Glutamatergic neuron (in vitro differentiated cells): ENCODE data around the gene TMEM130. TPM values are rescaled to one million over a fixed set of nuclear protein-coding genes. Genes with fewer than 3 reads are reported as not detected.
A peak's percentile ranks its signal among the peaks of the same experiment; 100 is the strongest.

Experiments
- DNase-seq: peaks from one replicate; pipeline ENCODE4 v3.0.0; 2022
- H3K27ac Mint-ChIP-seq: one replicate; pipeline ENCODE4 v1.8.0; 2020; ENCODE audit warnings: mild to moderate bottlenecking, mixed read lengths, inconsistent platforms; ENCODE audit not compliant: unreplicated experiment
- H3K27me3 Mint-ChIP-seq: one replicate; pipeline ENCODE4 v1.8.0; 2020; ENCODE audit warnings: mild to moderate bottlenecking, moderate library complexity, mixed read lengths, inconsistent platforms; ENCODE audit not compliant: unreplicated experiment
- H3K36me3 Mint-ChIP-seq: one replicate; pipeline ENCODE4 v1.8.0; 2020; ENCODE audit warnings: mild to moderate bottlenecking, mixed read lengths, inconsistent platforms; ENCODE audit not compliant: unreplicated experiment
- H3K4me1 Mint-ChIP-seq: one replicate; pipeline ENCODE4 v1.8.0; 2020; ENCODE audit warnings: mild to moderate bottlenecking, low read depth, mixed read lengths, inconsistent platforms; ENCODE audit not compliant: unreplicated experiment
- H3K4me3 Mint-ChIP-seq: one replicate; pipeline ENCODE4 v1.8.0; 2020; ENCODE audit warnings: mild to moderate bottlenecking, mixed read lengths, inconsistent platforms; ENCODE audit not compliant: unreplicated experiment
- H3K9me3 Mint-ChIP-seq: one replicate; pipeline ENCODE4 v1.8.0; 2020; ENCODE audit warnings: mild to moderate bottlenecking, moderate library complexity, mixed read lengths, inconsistent platforms; ENCODE audit not compliant: unreplicated experiment
- total RNA-seq: library from RNA; stranded (reverse); fragmentation: NEBNext Ultra II Directional; extraction: Animal tissue kit (Norgen Biotek cat#: 25700); gene quantifications from one replicate; pipeline ENCODE4 v1.2.1, GENCODE V29; 2021; ENCODE audit not compliant: unreplicated experiment
- TF ChIP-seq, protein P1 (sequence below): fragments of 200-600 bp; sonication (generic); IDR thresholded peaks from one replicate; pipeline ENCODE4 v1.5.0; 2021; ENCODE audit not compliant: partially characterized antibody, unreplicated experiment

The TMEM130 gene
- total RNA-seq, 1 donor from 2014 or later = 7.8 TPM

DNA sequence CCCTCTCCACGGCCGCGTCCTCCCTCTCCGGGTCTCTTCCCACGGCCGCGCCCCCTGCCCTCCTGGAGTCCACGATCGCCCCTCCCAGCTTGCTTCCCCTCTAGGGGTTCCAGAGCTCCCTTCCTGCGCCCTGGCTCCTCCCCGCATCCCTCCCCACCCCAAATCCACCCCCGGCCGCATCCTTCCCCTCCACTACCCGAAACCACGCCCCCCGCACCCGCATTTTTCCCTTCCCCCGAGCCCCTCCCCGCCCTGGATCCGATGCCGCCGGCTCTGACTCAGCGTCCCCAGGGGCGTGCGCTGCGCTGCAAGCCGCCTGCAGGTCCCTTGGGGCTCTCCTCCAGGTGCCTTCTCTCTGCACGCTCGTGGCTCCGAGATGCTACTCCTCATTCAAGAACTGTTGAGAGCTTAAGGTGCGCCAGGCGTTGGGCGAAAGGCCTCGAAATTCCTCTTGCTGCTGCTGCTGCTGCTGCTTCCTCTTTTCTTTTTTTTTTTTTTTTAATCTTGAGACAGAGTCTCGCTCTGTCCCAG lies 372 bp upstream of the TMEM130 start:
- peak; percentile 69 for DNase-seq
- H3K27me3 Mint-ChIP-seq = peaks cover 11% of the 10 kb centered on the region
- TF ChIP-seq, protein P1, sequence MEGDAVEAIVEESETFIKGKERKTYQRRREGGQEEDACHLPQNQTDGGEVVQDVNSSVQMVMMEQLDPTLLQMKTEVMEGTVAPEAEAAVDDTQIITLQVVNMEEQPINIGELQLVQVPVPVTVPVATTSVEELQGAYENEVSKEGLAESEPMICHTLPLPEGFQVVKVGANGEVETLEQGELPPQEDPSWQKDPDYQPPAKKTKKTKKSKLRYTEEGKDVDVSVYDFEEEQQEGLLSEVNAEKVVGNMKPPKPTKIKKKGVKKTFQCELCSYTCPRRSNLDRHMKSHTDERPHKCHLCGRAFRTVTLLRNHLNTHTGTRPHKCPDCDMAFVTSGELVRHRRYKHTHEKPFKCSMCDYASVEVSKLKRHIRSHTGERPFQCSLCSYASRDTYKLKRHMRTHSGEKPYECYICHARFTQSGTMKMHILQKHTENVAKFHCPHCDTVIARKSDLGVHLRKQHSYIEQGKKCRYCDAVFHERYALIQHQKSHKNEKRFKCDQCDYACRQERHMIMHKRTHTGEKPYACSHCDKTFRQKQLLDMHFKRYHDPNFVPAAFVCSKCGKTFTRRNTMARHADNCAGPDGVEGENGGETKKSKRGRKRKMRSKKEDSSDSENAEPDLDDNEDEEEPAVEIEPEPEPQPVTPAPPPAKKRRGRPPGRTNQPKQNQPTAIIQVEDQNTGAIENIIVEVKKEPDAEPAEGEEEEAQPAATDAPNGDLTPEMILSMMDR = no peak
- H3K4me3 Mint-ChIP-seq = peak overlapping the region; percentile 78
- H3K9me3 Mint-ChIP-seq = peaks cover 4% of the 10 kb centered on the region
- no peaks in the 10 kb centered on the region for H3K36me3 Mint-ChIP-seq
- H3K27ac Mint-ChIP-seq = peak overlapping the region; percentile 44
- peaks cover 4% of the 10 kb centered on the region for H3K4me1 Mint-ChIP-seq

- H3K4me1 Mint-ChIP-seq = peaks cover 4% of the 10 kb centered on the region
- H3K9me3 Mint-ChIP-seq = peaks cover 7% of the 10 kb centered on the region
- peaks cover 12% of the 10 kb centered on the region for H3K27me3 Mint-ChIP-seq
- TF ChIP-seq, protein P1 = no peak
- no peaks in the 10 kb centered on the region for H3K36me3 Mint-ChIP-seq
- DNase-seq = peak; percentile 40
- H3K4me3 Mint-ChIP-seq = peak overlapping the region; percentile 73
- no peak overlapping the region for H3K27ac Mint-ChIP-seq
Observed at GRCh38 chr7:98869027-98869596, 702 bp downstream of the TMEM130 start.

DNA sequence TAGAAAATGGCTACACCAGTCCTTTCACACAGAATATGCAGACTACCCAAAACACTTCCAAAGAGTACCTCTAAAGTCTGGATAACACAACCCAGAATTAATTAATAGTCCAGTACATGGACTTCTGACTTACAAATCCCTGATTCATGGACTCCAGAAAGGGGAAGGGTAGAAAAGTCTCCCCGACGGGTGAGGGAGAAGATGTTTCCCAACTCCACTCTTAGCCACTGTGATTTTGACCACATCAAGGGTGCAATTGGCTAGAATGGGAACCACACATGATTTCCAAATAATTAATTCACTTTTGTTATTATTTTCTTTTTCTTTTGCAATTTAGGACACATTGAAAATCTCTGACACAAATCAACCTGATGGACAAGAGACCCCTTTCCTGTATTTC lies 1.4 kb downstream of the TMEM130 start:
- Mint-ChIP-seq H3K4me1 (peaks cover 4% of the 10 kb centered on the region), H3K9me3 (peaks cover 7% of the 10 kb centered on the region), H3K27ac (no peak overlapping the region), H3K27me3 (peaks cover 12% of the 10 kb centered on the region), H3K36me3 (no peaks in the 10 kb centered on the region), H3K4me3 (peak overlapping the region; percentile 73)
- TF ChIP-seq, protein P1 = no peak
- no peak for DNase-seq

GRCh38 chr7:98866765-98867164 lies 3.0 kb downstream of the TMEM130 start:
- peak overlapping the region; percentile 20 for H3K4me3 Mint-ChIP-seq

DNA sequence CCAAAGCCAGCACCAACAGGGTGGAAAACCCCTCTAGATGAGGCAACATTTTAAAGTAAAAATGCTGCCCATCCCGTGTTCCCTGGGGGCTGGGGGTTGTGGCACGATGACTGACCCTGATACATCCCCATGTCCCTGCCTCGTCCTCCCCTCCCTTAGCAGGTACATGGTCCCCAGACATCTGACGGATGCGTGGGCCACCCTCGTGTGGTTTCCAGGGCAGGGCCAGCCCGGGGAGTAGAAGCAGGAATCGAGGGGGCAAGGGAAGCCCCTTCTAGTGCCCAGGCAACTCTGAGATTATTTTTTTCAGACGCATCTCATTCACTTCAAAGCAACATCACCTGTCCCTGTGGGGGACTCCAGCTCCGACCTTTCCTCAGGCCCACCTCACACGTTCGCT lies 3.5 kb downstream of the TMEM130 start:
- peak overlapping the region; percentile 12 for H3K27ac Mint-ChIP-seq
- TF ChIP-seq, protein P1 = no peak
- peaks cover 4% of the 10 kb centered on the region for H3K4me1 Mint-ChIP-seq
- no peaks in the 10 kb centered on the region for H3K36me3 Mint-ChIP-seq
- peak overlapping the region; percentile 20 for H3K4me3 Mint-ChIP-seq
- peaks cover 7% of the 10 kb centered on the region for H3K9me3 Mint-ChIP-seq
- no peak for DNase-seq
- peaks cover 12% of the 10 kb centered on the region for H3K27me3 Mint-ChIP-seq

More at GRCh38 chr7:98866765-98867164, 3.0 kb downstream of the TMEM130 start:
- no peaks in the 10 kb centered on the region for H3K36me3 Mint-ChIP-seq
- DNase-seq = no peak
- peak overlapping the region; percentile 12 for H3K27ac Mint-ChIP-seq
- peaks cover 7% of the 10 kb centered on the region for H3K9me3 Mint-ChIP-seq
- peaks cover 12% of the 10 kb centered on the region for H3K27me3 Mint-ChIP-seq
- TF ChIP-seq, protein P1 = no peak
- peaks cover 4% of the 10 kb centered on the region for H3K4me1 Mint-ChIP-seq
